Activated naive CD8-positive, alpha-beta T cell treated with anti-CD3 and anti-CD28 coated beads, Interleukin-2, amount 50 U/mL, for 16 hours (primary cell): ENCODE measurements around the gene ZNF511.
"Not testable (repeated sequence)": the region's sequence is repeated elsewhere in the genome, so short reads cannot be mapped to it uniquely, and the experiment has no call there.

Source experiments
- DNase-seq: peaks from one replicate; pipeline ENCODE4 v3.0.0-alpha.2; 2020; ENCODE audit warnings: low read depth, low spot score

The ZNF511 gene

GRCh38 chr10:133308421-133309099, at the start of gene ZNF511, which contains the start of gene TUBGCP2:
Gene ZNF511 (plus strand): TSS chr10:133308914. CDS start chr10:133308944, 30 bp downstream.
Gene TUBGCP2 (minus strand): TSS chr10:133308872. CDS start chr10:133302941, 5,931 bp downstream.
- peak; percentile 79 for DNase-seq

- DNase-seq, result no peak
Observed at GRCh38 chr10:133259602-133259989, 49.1 kb upstream of the ZNF511 start.

DNA sequence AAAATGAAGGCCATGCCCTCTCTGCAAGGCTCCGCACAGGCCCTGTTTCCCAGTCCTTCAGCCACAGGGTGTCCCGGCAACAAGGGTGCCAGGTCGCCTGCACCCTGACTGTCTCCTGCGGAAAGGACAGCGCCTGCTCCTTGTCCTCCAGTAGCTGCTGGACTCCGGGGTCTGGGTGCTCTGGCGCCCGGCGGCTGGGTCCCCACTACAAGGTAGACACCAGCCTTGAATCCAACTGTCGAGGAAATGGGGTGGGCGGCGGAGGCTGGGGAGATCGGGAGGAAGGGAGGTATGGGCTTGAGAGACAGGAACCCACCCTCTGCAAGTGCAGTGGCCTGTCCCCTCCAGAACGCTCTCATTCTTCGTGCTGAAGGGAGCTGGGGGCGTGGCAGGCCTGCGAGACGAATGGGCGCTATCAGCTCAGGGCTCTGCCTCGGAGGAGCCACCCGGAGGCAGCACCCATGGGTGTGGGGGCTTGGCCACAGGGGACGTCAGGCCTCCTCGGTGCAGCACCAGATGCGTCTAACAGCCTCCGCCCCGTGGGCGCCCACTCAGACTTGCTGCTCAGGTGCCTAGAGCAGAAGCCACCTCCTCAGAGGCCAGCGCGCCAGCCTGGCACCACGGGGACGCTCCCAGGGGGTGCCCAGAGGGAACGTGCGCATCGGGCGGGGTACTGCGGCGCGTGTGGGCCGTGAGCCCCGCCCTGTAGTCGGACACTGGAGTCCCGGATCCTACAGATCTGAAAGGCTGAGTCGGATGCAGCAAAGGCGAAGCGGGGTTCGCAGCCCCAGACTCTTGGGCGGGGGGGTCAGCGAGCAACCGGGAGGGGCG, 47.6 kb upstream of the ZNF511 start:
- no peak for DNase-seq

- peak; percentile 63 for DNase-seq
Observed at GRCh38 chr10:133261726-133262325, 46.9 kb upstream of the ZNF511 start.

DNA sequence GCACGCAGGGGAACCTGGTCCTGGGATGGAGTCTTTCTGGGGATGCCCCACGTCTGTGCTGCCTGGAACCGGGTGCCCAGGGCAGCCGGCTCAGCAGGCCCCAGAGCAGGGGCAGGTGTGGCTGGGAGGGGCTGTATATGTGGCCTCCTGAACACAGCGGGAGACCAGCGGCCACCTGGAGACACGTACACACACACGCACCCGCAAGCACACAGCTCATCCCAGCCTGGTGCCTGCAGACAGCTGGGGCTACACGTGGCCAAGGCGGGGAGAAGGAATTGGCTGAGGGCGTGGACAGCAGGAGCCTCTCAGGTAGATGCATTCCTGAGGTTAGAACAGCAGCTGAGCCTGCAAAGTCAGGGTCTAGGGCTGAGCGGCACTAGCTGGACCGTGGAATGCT, 46.0 kb upstream of the ZNF511 start:
- DNase-seq, result no peak

GRCh38 chr10:133263674-133264073, 45.0 kb upstream of the ZNF511 start:
- DNase-seq, result no peak

GRCh38 chr10:133264461-133264860, 44.3 kb upstream of the ZNF511 start:
- DNase-seq, result no peak

GRCh38 chr10:133265052-133265451, 43.7 kb upstream of the ZNF511 start:
- not testable (repeated sequence) for DNase-seq

DNA sequence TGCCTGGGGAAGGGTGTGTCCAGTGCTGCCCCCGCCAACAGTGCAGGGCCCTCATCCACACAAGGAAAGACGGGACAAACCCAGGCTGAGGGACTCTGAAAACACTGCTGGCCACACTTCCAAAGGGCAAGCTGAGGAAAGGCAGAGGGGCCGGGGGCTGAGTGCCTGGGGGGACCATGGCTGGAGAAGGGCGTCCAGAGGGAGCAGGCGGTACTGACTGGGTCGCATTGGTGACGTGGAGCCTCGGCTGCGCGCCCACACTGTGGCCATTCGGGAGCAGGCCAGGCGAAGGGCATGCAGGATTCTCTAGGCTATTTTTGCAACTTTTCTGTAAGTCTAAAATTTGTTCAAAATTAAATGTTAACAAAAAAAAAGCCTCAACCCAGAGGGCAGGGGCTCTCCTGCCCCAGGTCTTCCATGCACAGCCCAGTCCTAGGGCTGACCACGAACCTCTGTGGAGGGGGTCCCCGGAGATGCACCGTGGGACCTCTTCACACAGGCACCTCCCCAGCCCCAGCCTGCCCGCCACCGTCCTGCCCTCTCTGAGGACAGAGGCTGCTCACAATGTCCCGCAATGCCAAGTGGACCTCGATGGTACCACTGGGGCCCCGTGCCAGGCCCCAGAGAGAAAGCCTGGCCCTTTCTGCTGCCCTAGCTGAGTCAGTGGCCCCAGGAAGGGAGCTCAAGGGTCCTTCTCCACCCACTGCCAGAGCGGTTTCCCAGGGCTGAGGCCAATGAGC, 42.5 kb upstream of the ZNF511 start:
- no peak for DNase-seq

DNA sequence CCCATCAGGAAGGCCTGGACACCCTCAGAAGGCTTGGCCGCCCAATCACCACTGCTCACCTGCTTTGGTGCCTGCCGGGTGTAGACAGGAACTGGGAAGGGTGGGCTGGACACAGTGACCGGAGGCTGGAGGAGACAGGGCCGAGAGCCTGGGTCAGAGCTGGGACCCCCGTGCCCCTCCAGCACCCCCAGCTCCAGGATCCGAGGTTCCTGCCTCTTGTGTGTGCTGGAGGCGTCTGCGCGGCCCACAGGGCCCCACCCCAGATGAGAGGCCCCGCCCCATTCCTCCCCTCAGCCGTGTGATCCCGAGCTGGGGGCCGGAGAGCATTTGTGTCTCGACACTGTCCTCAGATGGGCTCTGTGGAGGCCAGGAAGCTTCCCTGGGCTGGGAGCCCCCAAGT, 41.4 kb upstream of the ZNF511 start:
- no peak for DNase-seq

- DNase-seq, result no peak
Observed at GRCh38 chr10:133267829-133268228, 40.9 kb upstream of the ZNF511 start.

- no peak for DNase-seq
Observed at GRCh38 chr10:133268532-133268931, 40.2 kb upstream of the ZNF511 start.

- DNase-seq, result no peak
Observed at GRCh38 chr10:133269367-133269766, 39.3 kb upstream of the ZNF511 start.

GRCh38 chr10:133270204-133270603, 38.5 kb upstream of the ZNF511 start:
- no peak for DNase-seq

GRCh38 chr10:133270773-133271297, 37.9 kb upstream of the ZNF511 start:
- no peak for DNase-seq

- no peak for DNase-seq
Observed at GRCh38 chr10:133271521-133272300, 37.0 kb upstream of the ZNF511 start.

- no peak for DNase-seq
Observed at GRCh38 chr10:133272301-133272963, 36.3 kb upstream of the ZNF511 start.

- no peak for DNase-seq
Observed at GRCh38 chr10:133272964-133273420, 35.7 kb upstream of the ZNF511 start.

- no peak for DNase-seq
Observed at GRCh38 chr10:133273534-133274143, 35.1 kb upstream of the ZNF511 start.
